GM23338 (cell line): Measurements from ENCODE around the gene NT5C3B. TPM values are rescaled to one million over a fixed set of nuclear protein-coding genes. Genes with fewer than 3 reads are reported as not detected.

Source experiments
- ATAC-seq: fragments of 200-7000 bp; cut with Tn5 transposase; 3 replicates; pipeline ENCODE4 v1.9.1; 2020
- DNase-seq: peaks from one replicate; pipeline ENCODE4 v3.0.0-alpha.2; 2015; ENCODE audit warnings: low spot score
- H2AFZ ChIP-seq: fragments of 200-600 bp; sonication (generic); 2 replicates; pipeline ENCODE4 v1.8.0; 2016; ENCODE audit warnings: antibody characterized with exemption, mild to moderate bottlenecking, moderate library complexity
- H3F3A ChIP-seq: fragments of 200-600 bp; sonication (generic); replicated peaks from 2 replicates; pipeline ENCODE4 v1.8.0; 2017; ENCODE audit warnings: antibody characterized with exemption, mixed run types, low read depth
- H3K27ac ChIP-seq: fragments of 200-600 bp; sonication (generic); 2 replicates; pipeline ENCODE4 v1.6.1; 2016; ENCODE audit warnings: low read depth
- H3K27me3 ChIP-seq: fragments of 200-600 bp; sonication (generic); 2 replicates; pipeline ENCODE4 v1.8.0; 2016; ENCODE audit warnings: mild to moderate bottlenecking, mixed run types, moderate library complexity; ENCODE audit not compliant: insufficient read depth
- H3K36me3 ChIP-seq: fragments of 200-600 bp; sonication (generic); 2 replicates; pipeline ENCODE4 v1.8.0; 2016; ENCODE audit warnings: mild to moderate bottlenecking; ENCODE audit not compliant: insufficient read depth
- H3K4me1 ChIP-seq: fragments of 200-600 bp; sonication (generic); 2 replicates; pipeline ENCODE4 v1.8.0; 2016; ENCODE audit warnings: mild to moderate bottlenecking, moderate library complexity; ENCODE audit not compliant: insufficient read depth
- H3K4me2 ChIP-seq: fragments of 200-600 bp; sonication (generic); 2 replicates; pipeline ENCODE4 v1.7.1; 2017; ENCODE audit warnings: mixed run types
- H3K4me3 ChIP-seq: fragments of 200-600 bp; sonication (generic); 2 replicates; pipeline ENCODE4 v1.6.1; 2016; ENCODE audit warnings: mixed run types
- H3K79me2 ChIP-seq: fragments of 200-600 bp; sonication (generic); replicated peaks from 2 replicates; pipeline ENCODE4 v1.8.0; 2017; ENCODE audit warnings: mild to moderate bottlenecking; ENCODE audit not compliant: insufficient read depth
- H3K9me2 ChIP-seq: fragments of 200-600 bp; sonication (generic); 2 replicates; pipeline ENCODE4 v1.8.0; 2017; ENCODE audit not compliant: insufficient read depth
- H4K20me1 ChIP-seq: fragments of 200-600 bp; sonication (generic); replicated peaks from 2 replicates; pipeline ENCODE4 v1.8.0; 2017; ENCODE audit warnings: mild to moderate bottlenecking; ENCODE audit not compliant: insufficient read depth
- H3K27ac Mint-ChIP-seq: 2 replicates; pipeline ENCODE4 v1.8.0; 2020; ENCODE audit warnings: inconsistent platforms, mild to moderate bottlenecking, moderate library complexity, mixed read lengths
- H3K27me3 Mint-ChIP-seq: 3 replicates; pipeline ENCODE4 v1.8.0; 2022; ENCODE audit warnings: low read depth, mild to moderate bottlenecking, moderate library complexity, mixed read lengths, inconsistent platforms; ENCODE audit not compliant: insufficient read depth, poor library complexity
- H3K36me3 Mint-ChIP-seq: 3 replicates; pipeline ENCODE4 v1.8.0; 2021; ENCODE audit warnings: low read depth, mild to moderate bottlenecking, inconsistent platforms, moderate library complexity, mixed read lengths
- H3K4me1 Mint-ChIP-seq: 3 replicates; pipeline ENCODE4 v1.8.0; 2020; ENCODE audit warnings: mild to moderate bottlenecking, inconsistent platforms, mixed read lengths
- H3K4me3 Mint-ChIP-seq: 3 replicates; pipeline ENCODE4 v1.8.0; 2021; ENCODE audit warnings: moderate library complexity, mild to moderate bottlenecking, inconsistent platforms, mixed read lengths
- H3K9me3 Mint-ChIP-seq: 3 replicates; pipeline ENCODE4 v1.8.0; 2020; ENCODE audit warnings: moderate library complexity, mild to moderate bottlenecking, inconsistent platforms, mixed read lengths
- CREB1 ChIP-seq: fragments of 250-450 bp; sonication (Bioruptor Pico); IDR thresholded peaks from 2 replicates; pipeline ENCODE4 v1.5.0; 2020; ENCODE audit warnings: low read depth, mild to moderate bottlenecking, moderate library complexity
- EZH2 ChIP-seq: fragments of 200-600 bp; sonication (generic); IDR thresholded peaks from one replicate; pipeline ENCODE4 v1.8.0; 2017; ENCODE audit warnings: antibody characterized with exemption, mild to moderate bottlenecking, low read depth; ENCODE audit not compliant: unreplicated experiment
- POLR2AphosphoS5 ChIP-seq: IDR thresholded peaks from 2 replicates; pipeline ENCODE4 v1.6.1; 2016; ENCODE audit warnings: antibody characterized with exemption, low read depth
- STAT1 ChIP-seq: IDR thresholded peaks from one replicate; pipeline ENCODE4 v1.6.1; 2016; ENCODE audit warnings: antibody characterized with exemption; ENCODE audit not compliant: unreplicated experiment
- ZNF114 ChIP-seq: fragments of 250-450 bp; sonication (Bioruptor Pico); IDR thresholded peaks from 2 replicates; pipeline ENCODE4 v1.5.0; 2020; ENCODE audit warnings: mild to moderate bottlenecking, moderate library complexity
- ZNF331 ChIP-seq: fragments of 250-450 bp; sonication (Bioruptor Pico); IDR thresholded peaks from 2 replicates; pipeline ENCODE4 v1.5.0; 2020; ENCODE audit warnings: low read depth, mild to moderate bottlenecking, moderate library complexity
- polyA plus RNA-seq: library from polyadenylated mRNA; unstranded; fragments of >200 nt; fragmentation: Nextera tagmentation; extraction: Ambion mirVana; gene quantifications from 2 replicates; pipeline ENCODE4 v1.2.1, GENCODE V29; 2016
- total RNA-seq: library from RNA; depleted of rRNA; stranded (reverse); fragments of >200 nt; shearing (Covaris generic); gene quantifications from 2 replicates; pipeline ENCODE4 v1.2.3, GENCODE V29; 2014
- TF ChIP-seq, protein P1 (sequence below): fragments of 250-450 bp; sonication (Bioruptor Pico); IDR thresholded peaks from 2 replicates; pipeline ENCODE4 v1.5.0; 2020; ENCODE audit warnings: mild to moderate bottlenecking, moderate library complexity

Gene NT5C3B
- total and polyA plus RNA-seq, 2 experiments from 2014 or later: 58.2 to 78.3 TPM

GRCh38 chr17:41800601-41801373 is 35.2 kb downstream of the NT5C3B start:
- Histone ChIP-seq H3K36me3 (no peaks in the 10 kb centered on the region), H4K20me1 (no peaks in the 10 kb centered on the region; the same call in 1 of the 2 replicates), H3F3A (peaks cover 5% of the 10 kb centered on the region; the same call in 1 of the 2 replicates), H3K79me2 (no peaks in the 10 kb centered on the region), H3K4me2 (peak overlapping the region; percentile 79), H3K4me3 (peak overlapping the region; percentile 48), H3K27me3 (peaks cover 7% of the 10 kb centered on the region; the same call in 1 of the 2 replicates), H3K9me2 (no peaks in the 10 kb centered on the region), H3K4me1 (peaks cover 14% of the 10 kb centered on the region), H2AFZ (no peak overlapping the region), H3K27ac (peak overlapping the region; percentile 68)
- Mint-ChIP-seq H3K4me3 (peak overlapping the region; percentile 53), H3K27me3 (peaks cover 27% of the 10 kb centered on the region), H3K36me3 (peaks cover 27% of the 10 kb centered on the region), H3K4me1 (peaks cover 26% of the 10 kb centered on the region), H3K9me3 (no peaks in the 10 kb centered on the region), H3K27ac (peak overlapping the region; percentile 88)
- DNase-seq (peak; percentile 94), ATAC-seq (peak; percentile 87)
- TF ChIP-seq, protein P1, sequence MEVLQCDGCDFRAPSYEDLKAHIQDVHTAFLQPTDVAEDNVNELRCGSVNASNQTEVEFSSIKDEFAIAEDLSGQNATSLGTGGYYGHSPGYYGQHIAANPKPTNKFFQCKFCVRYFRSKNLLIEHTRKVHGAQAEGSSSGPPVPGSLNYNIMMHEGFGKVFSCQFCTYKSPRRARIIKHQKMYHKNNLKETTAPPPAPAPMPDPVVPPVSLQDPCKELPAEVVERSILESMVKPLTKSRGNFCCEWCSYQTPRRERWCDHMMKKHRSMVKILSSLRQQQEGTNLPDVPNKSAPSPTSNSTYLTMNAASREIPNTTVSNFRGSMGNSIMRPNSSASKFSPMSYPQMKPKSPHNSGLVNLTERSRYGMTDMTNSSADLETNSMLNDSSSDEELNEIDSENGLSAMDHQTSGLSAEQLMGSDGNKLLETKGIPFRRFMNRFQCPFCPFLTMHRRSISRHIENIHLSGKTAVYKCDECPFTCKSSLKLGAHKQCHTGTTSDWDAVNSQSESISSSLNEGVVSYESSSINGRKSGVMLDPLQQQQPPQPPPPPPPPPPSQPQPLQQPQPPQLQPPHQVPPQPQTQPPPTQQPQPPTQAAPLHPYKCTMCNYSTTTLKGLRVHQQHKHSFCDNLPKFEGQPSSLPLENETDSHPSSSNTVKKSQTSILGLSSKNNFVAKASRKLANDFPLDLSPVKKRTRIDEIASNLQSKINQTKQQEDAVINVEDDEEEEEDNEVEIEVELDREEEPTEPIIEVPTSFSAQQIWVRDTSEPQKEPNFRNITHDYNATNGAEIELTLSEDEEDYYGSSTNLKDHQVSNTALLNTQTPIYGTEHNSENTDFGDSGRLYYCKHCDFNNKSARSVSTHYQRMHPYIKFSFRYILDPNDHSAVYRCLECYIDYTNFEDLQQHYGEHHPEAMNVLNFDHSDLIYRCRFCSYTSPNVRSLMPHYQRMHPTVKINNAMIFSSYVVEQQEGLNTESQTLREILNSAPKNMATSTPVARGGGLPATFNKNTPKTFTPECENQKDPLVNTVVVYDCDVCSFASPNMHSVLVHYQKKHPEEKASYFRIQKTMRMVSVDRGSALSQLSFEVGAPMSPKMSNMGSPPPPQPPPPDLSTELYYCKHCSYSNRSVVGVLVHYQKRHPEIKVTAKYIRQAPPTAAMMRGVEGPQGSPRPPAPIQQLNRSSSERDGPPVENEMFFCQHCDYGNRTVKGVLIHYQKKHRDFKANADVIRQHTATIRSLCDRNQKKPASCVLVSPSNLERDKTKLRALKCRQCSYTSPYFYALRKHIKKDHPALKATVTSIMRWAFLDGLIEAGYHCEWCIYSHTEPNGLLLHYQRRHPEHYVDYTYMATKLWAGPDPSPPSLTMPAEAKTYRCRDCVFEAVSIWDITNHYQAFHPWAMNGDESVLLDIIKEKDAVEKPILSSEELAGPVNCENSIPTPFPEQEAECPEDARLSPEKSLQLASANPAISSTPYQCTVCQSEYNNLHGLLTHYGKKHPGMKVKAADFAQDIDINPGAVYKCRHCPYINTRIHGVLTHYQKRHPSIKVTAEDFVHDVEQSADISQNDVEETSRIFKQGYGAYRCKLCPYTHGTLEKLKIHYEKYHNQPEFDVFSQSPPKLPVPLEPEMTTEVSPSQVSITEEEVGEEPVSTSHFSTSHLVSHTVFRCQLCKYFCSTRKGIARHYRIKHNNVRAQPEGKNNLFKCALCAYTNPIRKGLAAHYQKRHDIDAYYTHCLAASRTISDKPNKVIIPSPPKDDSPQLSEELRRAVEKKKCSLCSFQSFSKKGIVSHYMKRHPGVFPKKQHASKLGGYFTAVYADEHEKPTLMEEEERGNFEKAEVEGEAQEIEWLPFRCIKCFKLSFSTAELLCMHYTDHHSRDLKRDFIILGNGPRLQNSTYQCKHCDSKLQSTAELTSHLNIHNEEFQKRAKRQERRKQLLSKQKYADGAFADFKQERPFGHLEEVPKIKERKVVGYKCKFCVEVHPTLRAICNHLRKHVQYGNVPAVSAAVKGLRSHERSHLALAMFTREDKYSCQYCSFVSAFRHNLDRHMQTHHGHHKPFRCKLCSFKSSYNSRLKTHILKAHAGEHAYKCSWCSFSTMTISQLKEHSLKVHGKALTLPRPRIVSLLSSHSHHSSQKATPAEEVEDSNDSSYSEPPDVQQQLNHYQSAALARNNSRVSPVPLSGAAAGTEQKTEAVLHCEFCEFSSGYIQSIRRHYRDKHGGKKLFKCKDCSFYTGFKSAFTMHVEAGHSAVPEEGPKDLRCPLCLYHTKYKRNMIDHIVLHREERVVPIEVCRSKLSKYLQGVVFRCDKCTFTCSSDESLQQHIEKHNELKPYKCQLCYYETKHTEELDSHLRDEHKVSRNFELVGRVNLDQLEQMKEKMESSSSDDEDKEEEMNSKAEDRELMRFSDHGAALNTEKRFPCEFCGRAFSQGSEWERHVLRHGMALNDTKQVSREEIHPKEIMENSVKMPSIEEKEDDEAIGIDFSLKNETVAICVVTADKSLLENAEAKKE (CRISPR knock-in tag): no peak
- TF ChIP-seq STAT1 (no peak), EZH2 (no peak), ZNF114 (CRISPR knock-in tag) (no peak), ZNF331 (CRISPR knock-in tag) (no peak), POLR2AphosphoS5 (peak; percentile 35; the same call in 1 of the 2 replicates), CREB1 (CRISPR knock-in tag) (0 out of 2 replicates have a peak, but pooled peaks have one; percentile 33)
